ENCODE data around the gene UBE2I. TPM values are rescaled to one million over a fixed set of nuclear protein-coding genes. Genes with fewer than 3 reads are reported as not detected.

Gene UBE2I
- total and polyA plus RNA-seq, 3 experiments from 2014 or later = 101 to 257 (median 238) TPM

- Mint-ChIP-seq H3K27me3 (no peaks in the 10 kb centered on the region), H3K36me3 (peaks cover 0 to 41% (median 0%) of the 10 kb centered on the region in 3 donors), H3K4me3 (peak overlapping the region; percentile 94 to 99 (median 96)), H3K4me1 (peaks cover 25 to 54% (median 26%) of the 10 kb centered on the region in 3 donors), H3K27ac (peak overlapping the region; percentile 90 to 98 (median 96)), H3K9me3 (no peaks in the 10 kb centered on the region)
- ChIA-PET POLR2A (interaction anchor here (1.0 to 1.8 kb wide), 4 partner anchors 20 to 229 kb away, joined by 3 to 14 read pairs (median 9); partner anchors contain the start of gene UQCC4), CTCF (interaction anchor here (1.3 to 1.6 kb wide), 2 partner anchors 9 to 33 kb away, joined by 4 to 6 read pairs; no protein-coding TSS in a partner anchor)
- H3K27me3 ChIP-seq (ENCODE audit: insufficient read depth, low read length, poor library complexity, severe bottlenecking) = no peaks in the 10 kb centered on the region
- peak; percentile 62 to 77 (median 64) for DNase-seq
- H3K4me1 ChIP-seq (ENCODE audit: insufficient read depth, low read length) = peaks cover 37% of the 10 kb centered on the region
- peak overlapping the region; percentile 81 for H3K4me3 ChIP-seq (ENCODE audit: low read length)
- H3K36me3 ChIP-seq (ENCODE audit: insufficient read depth, low read length) = peaks cover 21% of the 10 kb centered on the region
- H3K27ac ChIP-seq (ENCODE audit: low read depth, low read length) = peak overlapping the region; percentile 58
- H3K9me3 ChIP-seq (ENCODE audit: low read length) = no peaks in the 10 kb centered on the region
Observed at GRCh38 chr16:1309888-1310831, 724 bp downstream of the UBE2I start.

GRCh38 chr16:1310832-1311200, 1.4 kb downstream of the UBE2I start:
- peaks cover 37% of the 10 kb centered on the region for H3K4me1 ChIP-seq (ENCODE audit: insufficient read depth, low read length)
- DNase-seq = peak in 1 of 5 donors; percentile 45
- Mint-ChIP-seq H3K9me3 (no peaks in the 10 kb centered on the region), H3K27ac (peak overlapping the region; percentile 90 to 98 (median 96)), H3K27me3 (no peaks in the 10 kb centered on the region), H3K4me3 (peak overlapping the region; percentile 94 to 99 (median 96)), H3K4me1 (peaks cover 25 to 54% (median 26%) of the 10 kb centered on the region in 3 donors), H3K36me3 (peaks cover 0 to 47% (median 0%) of the 10 kb centered on the region in 3 donors)
- ChIA-PET CTCF (no interaction called here), POLR2A (no interaction called here)
- H3K4me3 ChIP-seq (ENCODE audit: low read length) = peak overlapping the region; percentile 81
- peaks cover 27% of the 10 kb centered on the region for H3K36me3 ChIP-seq (ENCODE audit: insufficient read depth, low read length)
- no peaks in the 10 kb centered on the region for H3K9me3 ChIP-seq (ENCODE audit: low read length)
- H3K27me3 ChIP-seq (ENCODE audit: insufficient read depth, low read length, poor library complexity, severe bottlenecking) = no peaks in the 10 kb centered on the region
- peak overlapping the region; percentile 58 for H3K27ac ChIP-seq (ENCODE audit: low read depth, low read length)

- no peak for DNase-seq
- Mint-ChIP-seq H3K4me3 (peak overlapping the region; percentile 94 to 99 (median 96)), H3K27me3 (no peaks in the 10 kb centered on the region), H3K9me3 (no peaks in the 10 kb centered on the region), H3K36me3 (peaks cover 0 to 52% (median 4%) of the 10 kb centered on the region in 3 donors), H3K27ac (peak overlapping the region; percentile 29 to 98 (median 96)), H3K4me1 (peaks cover 26 to 54% (median 27%) of the 10 kb centered on the region in 3 donors)
- Histone ChIP-seq H3K9me3 (ENCODE audit: low read length) (no peaks in the 10 kb centered on the region), H3K27ac (ENCODE audit: low read depth, low read length) (peak overlapping the region; percentile 58), H3K4me3 (ENCODE audit: low read length) (peak overlapping the region; percentile 81), H3K4me1 (ENCODE audit: insufficient read depth, low read length) (peaks cover 37% of the 10 kb centered on the region), H3K27me3 (ENCODE audit: insufficient read depth, low read length, poor library complexity, severe bottlenecking) (no peaks in the 10 kb centered on the region), H3K36me3 (ENCODE audit: insufficient read depth, low read length) (peaks cover 31% of the 10 kb centered on the region)
- ChIA-PET CTCF (no interaction called here), POLR2A (no interaction called here)
Observed at GRCh38 chr16:1311212-1311737, 1.8 kb downstream of the UBE2I start.

GRCh38 chr16:1311738-1312466, 2.5 kb downstream of the UBE2I start:
- CTCF ChIA-PET = interaction anchor here (1.1 kb wide), 1 partner anchor 12 kb away, joined by 3 read pairs; no protein-coding TSS in a partner anchor
- H3K27ac ChIP-seq (ENCODE audit: low read depth, low read length) = peak overlapping the region; percentile 58
- Mint-ChIP-seq H3K36me3 (peaks cover 0 to 58% (median 9%) of the 10 kb centered on the region in 3 donors), H3K27me3 (no peaks in the 10 kb centered on the region), H3K4me3 (peak overlapping the region; percentile 52 to 99 (median 96)), H3K9me3 (no peaks in the 10 kb centered on the region), H3K27ac (peak overlapping the region in 2 of 8 donors; percentile 32 to 90), H3K4me1 (peaks cover 26 to 52% (median 27%) of the 10 kb centered on the region in 3 donors)
- H3K4me3 ChIP-seq (ENCODE audit: low read length) = peak overlapping the region; percentile 81
- H3K27me3 ChIP-seq (ENCODE audit: insufficient read depth, low read length, poor library complexity, severe bottlenecking) = no peaks in the 10 kb centered on the region
- peaks cover 37% of the 10 kb centered on the region for H3K36me3 ChIP-seq (ENCODE audit: insufficient read depth, low read length)
- H3K9me3 ChIP-seq (ENCODE audit: low read length) = no peaks in the 10 kb centered on the region
- H3K4me1 ChIP-seq (ENCODE audit: insufficient read depth, low read length) = peaks cover 37% of the 10 kb centered on the region
- POLR2A ChIA-PET = interaction anchor here (0.6 kb wide), 1 partner anchor 41 kb away, joined by 4 read pairs; no protein-coding TSS in a partner anchor
- no peak for DNase-seq

DNA sequence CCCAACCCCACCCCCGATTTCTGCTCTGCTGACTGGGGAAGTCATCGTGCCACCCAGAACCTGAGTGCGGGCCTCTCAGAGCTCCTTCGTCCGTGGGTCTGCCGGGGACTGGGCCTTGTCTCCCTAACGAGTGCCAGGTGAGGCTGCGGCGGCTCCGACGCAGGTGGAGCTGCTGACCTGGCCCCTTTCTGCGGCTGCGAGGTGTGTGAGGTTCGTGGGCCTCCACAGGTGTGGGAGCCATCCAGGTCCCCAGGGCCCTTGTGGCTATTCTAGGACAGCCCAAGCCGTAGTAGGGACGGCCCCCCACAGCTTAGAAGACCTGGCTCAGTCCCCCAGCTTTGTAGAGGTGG, 3.0 kb downstream of the UBE2I start:
- H3K4me1 ChIP-seq (ENCODE audit: insufficient read depth, low read length) = peaks cover 37% of the 10 kb centered on the region
- CTCF ChIA-PET = interaction anchor here (0.8 to 1.1 kb wide), 2 partner anchors 13 to 26 kb away, joined by 3 read pairs; no protein-coding TSS in a partner anchor
- peak overlapping the region in 4 of 8 donors; percentile 61 to 90 (median 72) for H3K27ac Mint-ChIP-seq
- no peaks in the 10 kb centered on the region for H3K27me3 ChIP-seq (ENCODE audit: insufficient read depth, low read length, poor library complexity, severe bottlenecking)
- H3K27ac ChIP-seq (ENCODE audit: low read depth, low read length) = no peak overlapping the region
- peak overlapping the region; percentile 15 to 82 (median 52) for H3K4me3 Mint-ChIP-seq
- no peak for DNase-seq
- H3K9me3 ChIP-seq (ENCODE audit: low read length) = no peaks in the 10 kb centered on the region
- H3K4me3 ChIP-seq (ENCODE audit: low read length) = no peak overlapping the region
- no peaks in the 10 kb centered on the region for H3K9me3 Mint-ChIP-seq
- H3K36me3 ChIP-seq (ENCODE audit: insufficient read depth, low read length) = peaks cover 41% of the 10 kb centered on the region
- peaks cover 0 to 63% (median 9%) of the 10 kb centered on the region in 3 donors for H3K36me3 Mint-ChIP-seq
- no peaks in the 10 kb centered on the region for H3K27me3 Mint-ChIP-seq
- POLR2A ChIA-PET = interaction anchor here (0.6 kb wide), 1 partner anchor 41 kb away, joined by 4 read pairs; no protein-coding TSS in a partner anchor
- H3K4me1 Mint-ChIP-seq = peaks cover 26 to 52% (median 27%) of the 10 kb centered on the region in 3 donors

DNA sequence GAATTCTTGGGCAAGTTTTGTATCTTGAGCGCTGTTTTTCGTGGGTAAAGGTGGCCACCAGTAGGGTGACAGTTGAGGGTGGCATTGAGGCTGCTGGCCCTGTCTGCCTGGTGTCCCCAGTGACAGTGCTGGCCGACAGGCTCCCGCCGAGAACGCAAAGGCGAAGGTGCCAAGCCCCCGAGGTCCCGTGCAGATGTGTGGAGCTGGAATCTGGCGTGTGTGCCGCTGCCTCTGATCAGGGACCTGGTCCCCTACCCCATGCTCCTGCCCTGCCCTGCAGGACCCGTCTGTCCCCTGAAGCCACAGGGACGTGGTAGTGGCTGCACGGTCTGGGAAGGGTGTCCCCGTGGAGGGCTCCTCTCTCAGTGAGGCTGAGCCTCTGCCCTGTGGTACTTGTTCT, 3.5 kb downstream of the UBE2I start:
- no peaks in the 10 kb centered on the region for H3K27me3 Mint-ChIP-seq
- ChIA-PET POLR2A (interaction anchor here (0.6 kb wide), 1 partner anchor 40 kb away, joined by 4 read pairs; no protein-coding TSS in a partner anchor), CTCF (interaction anchor here (0.8 to 1.1 kb wide), 2 partner anchors 13 to 25 kb away, joined by 3 read pairs; no protein-coding TSS in a partner anchor)
- H3K9me3 Mint-ChIP-seq = no peaks in the 10 kb centered on the region
- H3K4me1 Mint-ChIP-seq = peaks cover 26 to 52% (median 27%) of the 10 kb centered on the region in 3 donors
- Histone ChIP-seq H3K36me3 (ENCODE audit: insufficient read depth, low read length) (peaks cover 45% of the 10 kb centered on the region), H3K4me3 (ENCODE audit: low read length) (no peak overlapping the region), H3K27ac (ENCODE audit: low read depth, low read length) (no peak overlapping the region), H3K9me3 (ENCODE audit: low read length) (no peaks in the 10 kb centered on the region), H3K27me3 (ENCODE audit: insufficient read depth, low read length, poor library complexity, severe bottlenecking) (no peaks in the 10 kb centered on the region), H3K4me1 (ENCODE audit: insufficient read depth, low read length) (peaks cover 36% of the 10 kb centered on the region)
- H3K36me3 Mint-ChIP-seq = peaks cover 0 to 68% (median 13%) of the 10 kb centered on the region in 3 donors
- no peak for DNase-seq
- peak overlapping the region in 4 of 8 donors; percentile 61 to 90 (median 72) for H3K27ac Mint-ChIP-seq
- peak overlapping the region in 6 of 7 donors; percentile 15 to 82 (median 56) for H3K4me3 Mint-ChIP-seq

GRCh38 chr16:1313721-1314369, 4.4 kb downstream of the UBE2I start:
- peaks cover 0 to 77% (median 18%) of the 10 kb centered on the region in 3 donors for H3K36me3 Mint-ChIP-seq
- peak overlapping the region in 1 of 7 donors; percentile 32 for H3K4me3 Mint-ChIP-seq
- H3K27me3 ChIP-seq (ENCODE audit: insufficient read depth, low read length, poor library complexity, severe bottlenecking) = no peaks in the 10 kb centered on the region
- no peaks in the 10 kb centered on the region for H3K27me3 Mint-ChIP-seq
- no peak overlapping the region for H3K27ac ChIP-seq (ENCODE audit: low read depth, low read length)
- ChIA-PET CTCF (no interaction called here), POLR2A (interaction anchor here (1.3 kb wide), 1 partner anchor 19 kb away, joined by 3 read pairs; no protein-coding TSS in a partner anchor)
- H3K4me1 ChIP-seq (ENCODE audit: insufficient read depth, low read length) = peaks cover 31% of the 10 kb centered on the region
- DNase-seq = no peak
- peak overlapping the region in 1 of 8 donors; percentile 33 for H3K27ac Mint-ChIP-seq
- H3K4me3 ChIP-seq (ENCODE audit: low read length) = no peak overlapping the region
- H3K9me3 ChIP-seq (ENCODE audit: low read length) = no peaks in the 10 kb centered on the region
- H3K9me3 Mint-ChIP-seq = no peaks in the 10 kb centered on the region
- peaks cover 55% of the 10 kb centered on the region for H3K36me3 ChIP-seq (ENCODE audit: insufficient read depth, low read length)
- peaks cover 30 to 54% (median 30%) of the 10 kb centered on the region in 3 donors for H3K4me1 Mint-ChIP-seq

Data from CD8-positive, alpha-beta memory T cell (primary cell).